ENCODE data around the gene TCP1. TPM values are rescaled to one million over a fixed set of nuclear protein-coding genes. Genes with fewer than 3 reads are reported as not detected.

Gene TCP1
- total RNA-seq, 1 experiment from 2014 or later: 412 TPM

DNA sequence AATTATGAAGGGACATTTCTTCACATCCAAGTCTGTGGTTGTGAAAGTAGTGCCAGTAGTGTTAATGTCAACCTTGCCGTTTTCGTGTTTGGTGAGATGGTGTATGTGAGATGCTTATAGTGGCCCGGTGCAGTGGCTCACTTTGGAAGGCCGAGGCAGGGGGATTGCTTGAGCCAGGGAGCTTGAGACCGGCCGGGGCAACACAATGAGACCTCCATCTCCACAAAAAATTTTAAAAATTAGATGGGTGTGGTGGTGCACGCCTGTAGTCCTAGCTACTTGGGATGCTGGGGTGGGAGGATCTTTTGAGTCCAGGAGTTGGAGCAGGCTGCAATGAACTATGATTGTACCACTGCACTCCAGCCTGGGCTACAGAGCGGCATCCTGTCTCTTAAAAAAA lies 48.1 kb upstream of the TCP1 start:
- Histone ChIP-seq H2AFZ (ENCODE audit: low read length) (no peak overlapping the region), H4K91ac (ENCODE audit: insufficient read length, low read depth, low read length) (no peak overlapping the region), H3K56ac (ENCODE audit: insufficient read length, low read depth, low read length) (no peak overlapping the region), H3K4me2 (ENCODE audit: insufficient read depth, insufficient read length, low read length) (no peak overlapping the region), H3K23me2 (ENCODE audit: insufficient read length, low read depth, low read length, poor library complexity, severe bottlenecking) (no peaks in the 10 kb centered on the region), H3K4ac (ENCODE audit: low read depth, low read length) (no peak overlapping the region), H3K27me3 (ENCODE audit: insufficient read depth, low read length) (no peaks in the 10 kb centered on the region), H3K79me1 (ENCODE audit: insufficient read depth, low read depth, low read length, poor library complexity, severe bottlenecking) (no peaks in the 10 kb centered on the region), H2AK5ac (ENCODE audit: insufficient read length, low read length) (no peak overlapping the region), H4K20me1 (ENCODE audit: control insufficient read depth, insufficient read depth, insufficient read length) (no peaks in the 10 kb centered on the region), H3K79me2 (ENCODE audit: insufficient read depth, low read length) (no peaks in the 10 kb centered on the region), H3K4me1 (ENCODE audit: insufficient read depth, low read length) (peaks cover 7% of the 10 kb centered on the region; the same call in 1 of the 2 replicates), H2BK120ac (ENCODE audit: low read depth, low read length, poor library complexity, severe bottlenecking) (no peak overlapping the region), H2BK15ac (ENCODE audit: low read depth, low read length) (no peak overlapping the region), H3K9me3 (ENCODE audit: control insufficient read depth, low read depth, low read length) (no peaks in the 10 kb centered on the region), H3K14ac (ENCODE audit: insufficient read depth, low read length) (no peak overlapping the region), H2BK20ac (ENCODE audit: low read depth, low read length, poor library complexity, severe bottlenecking) (no peak overlapping the region), H3K23ac (ENCODE audit: insufficient read length, low read depth, low read length) (no peak overlapping the region), H4K5ac (ENCODE audit: insufficient read length, low read depth, low read length) (no peak overlapping the region), H2BK5ac (ENCODE audit: insufficient read length, low read length) (no peak overlapping the region), H3K18ac (ENCODE audit: insufficient read length, low read depth, low read length) (no peak overlapping the region), H3K27ac (ENCODE audit: insufficient read length, low read depth, low read length) (no peak overlapping the region), H2BK12ac (ENCODE audit: insufficient read length, low read depth, low read length) (no peak overlapping the region), H3T11ph (ENCODE audit: low read length) (no peak overlapping the region), H4K8ac (replicated peaks; ENCODE audit: insufficient read length, low read depth, low read length) (no peak overlapping the region), H3K9ac (ENCODE audit: extremely low read depth, insufficient read length, low read length) (no peak overlapping the region)
- no peaks in the 10 kb centered on the region for H3K36me3 Mint-ChIP-seq (ENCODE audit: insufficient read depth in 1 of 3, low read depth in 3 of 3)
- H3K27me3 Mint-ChIP-seq (ENCODE audit: low read depth): no peaks in the 10 kb centered on the region; the same call in 1 of the 2 replicates
- H3K9me3 Mint-ChIP-seq: no peaks in the 10 kb centered on the region
- H3K4me1 Mint-ChIP-seq: peaks cover 45 to 48% of the 10 kb centered on the region in 2 experiments
- no peak overlapping the region for H3K4me3 Mint-ChIP-seq
- no peak overlapping the region for H3K27ac Mint-ChIP-seq
- no CpG with 5 or more reads among the region's 8 CpGs for WGBS (ENCODE audit: extremely low coverage, insufficient read length, low lambda C conversion rate)
- TF ChIP-seq, protein P1, sequence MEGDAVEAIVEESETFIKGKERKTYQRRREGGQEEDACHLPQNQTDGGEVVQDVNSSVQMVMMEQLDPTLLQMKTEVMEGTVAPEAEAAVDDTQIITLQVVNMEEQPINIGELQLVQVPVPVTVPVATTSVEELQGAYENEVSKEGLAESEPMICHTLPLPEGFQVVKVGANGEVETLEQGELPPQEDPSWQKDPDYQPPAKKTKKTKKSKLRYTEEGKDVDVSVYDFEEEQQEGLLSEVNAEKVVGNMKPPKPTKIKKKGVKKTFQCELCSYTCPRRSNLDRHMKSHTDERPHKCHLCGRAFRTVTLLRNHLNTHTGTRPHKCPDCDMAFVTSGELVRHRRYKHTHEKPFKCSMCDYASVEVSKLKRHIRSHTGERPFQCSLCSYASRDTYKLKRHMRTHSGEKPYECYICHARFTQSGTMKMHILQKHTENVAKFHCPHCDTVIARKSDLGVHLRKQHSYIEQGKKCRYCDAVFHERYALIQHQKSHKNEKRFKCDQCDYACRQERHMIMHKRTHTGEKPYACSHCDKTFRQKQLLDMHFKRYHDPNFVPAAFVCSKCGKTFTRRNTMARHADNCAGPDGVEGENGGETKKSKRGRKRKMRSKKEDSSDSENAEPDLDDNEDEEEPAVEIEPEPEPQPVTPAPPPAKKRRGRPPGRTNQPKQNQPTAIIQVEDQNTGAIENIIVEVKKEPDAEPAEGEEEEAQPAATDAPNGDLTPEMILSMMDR (conservative IDR thresholded peaks at IDR 0.05): no peak
- no peak for DNase-seq

All from H9 (cell line).